SK-N-SH (cell line): ENCODE results near the gene PDE10A. TPM values are rescaled to one million over a fixed set of nuclear protein-coding genes. Genes with fewer than 3 reads are reported as not detected.

Experiments used
- CTCF ChIA-PET: fragments of 300-600, 350-600 bp; formaldehyde crosslinking; extraction: SDS; loops from one replicate; lab custom pipeline; 2021; lab: Yijun Ruan, JAX
- POLR2A ChIA-PET: fragments of 350-600 bp; sonication (Branson Sonifier 250); formaldehyde crosslinking; extraction: SDS; loops from one replicate; lab custom pipeline; 2020; ENCODE audit warnings: antibody characterized with exemption, inconsistent platforms; lab: Yijun Ruan, JAX
- DNase-seq: peaks from one replicate; pipeline ENCODE4 v3.0.0; 2012
- H2AFZ ChIP-seq: fragments of 200-600 bp; sonication (generic); 2 replicates; pipeline ENCODE4 v1.8.1; 2016; ENCODE audit warnings: antibody characterized with exemption, mild to moderate bottlenecking, low read depth
- H3F3A ChIP-seq: fragments of 200-600 bp; sonication (generic); replicated peaks from 2 replicates; pipeline ENCODE3; 2016; ENCODE audit warnings: antibody characterized with exemption, mild to moderate bottlenecking; ENCODE audit not compliant: insufficient read depth
- H3K27ac ChIP-seq, 2 experiments: fragments of 200-500 bp in 1 of 2; fragments of 200-600 bp in 1 of 2; sonication (Bioruptor generic) in 1 of 2; sonication (generic), shearing (Covaris generic) in 1 of 2; 2 replicates each; pipeline versions ENCODE4 v1.5.1 to v1.6.1; 2014 to 2016; ENCODE audit warnings: low read depth in 2 of 2, inconsistent platforms in 1 of 2, low read length in 1 of 2, mild to moderate bottlenecking in 1 of 2, mixed read lengths in 1 of 2
- H3K27me3 ChIP-seq: fragments of 200-600 bp; sonication (generic), shearing (Covaris generic); 2 replicates; pipeline ENCODE4 v1.6.1; 2016; ENCODE audit warnings: mixed run types; ENCODE audit not compliant: insufficient read depth
- H3K36me3 ChIP-seq, 2 experiments: fragments of 200-500 bp in 1 of 2; fragments of 200-600 bp in 1 of 2; sonication (Bioruptor generic) in 1 of 2; sonication (generic) in 1 of 2; replicated peaks in 1 of 2; 2 replicates each; pipeline versions ENCODE3 to v1.5.1; 2014 to 2016; ENCODE audit warnings: low read length in 1 of 2, mild to moderate bottlenecking in 1 of 2; ENCODE audit not compliant: insufficient read depth in 2 of 2, control insufficient read depth in 1 of 2
- H3K4me1 ChIP-seq, 2 experiments: fragments of 200-500 bp in 1 of 2; fragments of 200-600 bp in 1 of 2; sonication (Bioruptor generic) in 1 of 2; sonication (generic), shearing (Covaris generic) in 1 of 2; 2 replicates each; pipeline versions ENCODE4 v1.5.1 to v1.6.1; 2014 to 2016; ENCODE audit warnings: low read depth in 1 of 2, low read length in 1 of 2, mixed run types in 1 of 2; ENCODE audit not compliant: insufficient read depth in 2 of 2, control insufficient read depth in 1 of 2
- H3K4me2 ChIP-seq: fragments of 200-600 bp; sonication (generic), shearing (Covaris generic); 2 replicates; pipeline ENCODE4 v1.6.1; 2017; ENCODE audit warnings: mixed run types
- H3K4me3 ChIP-seq, 2 experiments: fragments of 200-500 bp in 1 of 2; fragments of 200-600 bp in 1 of 2; sonication (Bioruptor generic) in 1 of 2; sonication (generic), shearing (Covaris generic) in 1 of 2; 2 replicates each; pipeline versions ENCODE4 v1.5.1 to v1.8.1; 2014 to 2016; ENCODE audit warnings: low read depth in 2 of 2, inconsistent platforms in 1 of 2, low read length in 1 of 2, mild to moderate bottlenecking in 1 of 2, mixed read lengths in 1 of 2, moderate library complexity in 1 of 2
- H3K79me2 ChIP-seq: fragments of 200-600 bp; sonication (generic); 2 replicates; pipeline ENCODE4 v1.8.1; 2017; ENCODE audit warnings: mild to moderate bottlenecking; ENCODE audit not compliant: insufficient read depth
- H3K9ac ChIP-seq: fragments of 200-600 bp; sonication (generic); 2 replicates; pipeline ENCODE4 v1.6.1; 2017; ENCODE audit warnings: mixed run types
- H3K9me2 ChIP-seq: fragments of 200-600 bp; sonication (generic); 2 replicates; pipeline ENCODE4 v1.6.1; 2017; ENCODE audit warnings: mixed run types
- H3K9me3 ChIP-seq: fragments of 200-600 bp; sonication (generic); 2 replicates; pipeline ENCODE4 v1.6.1; 2017; ENCODE audit warnings: mixed run types, mild to moderate bottlenecking, moderate library complexity
- H4K20me1 ChIP-seq: fragments of 200-600 bp; sonication (generic); 2 replicates; pipeline ENCODE4 v1.6.1; 2017; ENCODE audit warnings: mild to moderate bottlenecking, mixed run types; ENCODE audit not compliant: insufficient read depth
- CHD2 ChIP-seq: fragments of 150-350 bp; IDR thresholded peaks from 2 replicates; pipeline ENCODE4 v1.6.1; 2018; ENCODE audit warnings: low read length; ENCODE audit not compliant: partially characterized antibody
- ELF1 ChIP-seq: IDR thresholded peaks from 2 replicates; pipeline ENCODE4 v1.4.0; 2012
- EP300 ChIP-seq, 2 experiments: IDR thresholded peaks; 2 replicates each; pipeline versions ENCODE4 v1.4.0 to v1.6.1; 2012; ENCODE audit warnings: borderline replicate concordance in 1 of 2, low read depth in 1 of 2, low read length in 1 of 2
- FOSL2 ChIP-seq: IDR thresholded peaks from 2 replicates; pipeline ENCODE4 v1.4.0; 2012; ENCODE audit warnings: low read depth, mild to moderate bottlenecking, moderate library complexity, borderline replicate concordance
- FOXM1 ChIP-seq: IDR thresholded peaks from 2 replicates; pipeline ENCODE4 v1.4.0; 2012; ENCODE audit warnings: low read depth, mild to moderate bottlenecking
- GABPA ChIP-seq: IDR thresholded peaks from 2 replicates; pipeline ENCODE4 v1.4.0; 2012; ENCODE audit warnings: low read depth, mild to moderate bottlenecking
- GATA2 ChIP-seq: sonication (generic); formaldehyde crosslinking; IDR thresholded peaks from 2 replicates; pipeline ENCODE4 v1.5.0; 2020; ENCODE audit warnings: mild to moderate bottlenecking, missing genetic modification reagents
- JUND ChIP-seq: IDR thresholded peaks from 2 replicates; pipeline ENCODE4 v1.4.0; 2012
- MEF2A ChIP-seq: IDR thresholded peaks from 2 replicates; pipeline ENCODE4 v1.4.0; 2012; ENCODE audit warnings: low read depth, borderline replicate concordance
- MXI1 ChIP-seq: IDR thresholded peaks from 2 replicates; pipeline ENCODE4 v1.6.1; 2012; ENCODE audit warnings: mild to moderate bottlenecking, low read depth, low read length, improper control_type of control experiment
- POLR2AphosphoS5 ChIP-seq: IDR thresholded peaks from 2 replicates; pipeline ENCODE4 v1.6.1; 2012; ENCODE audit warnings: low read depth, low read length
- RCOR1 ChIP-seq: fragments of 150-350 bp; IDR thresholded peaks from 2 replicates; pipeline ENCODE4 v1.6.1; 2017; ENCODE audit warnings: antibody characterized with exemption, low read length
- RXRA ChIP-seq: IDR thresholded peaks from 2 replicates; pipeline ENCODE4 v1.4.0; 2012; ENCODE audit warnings: low read depth, mild to moderate bottlenecking, borderline replicate concordance
- YY1 ChIP-seq: IDR thresholded peaks from 2 replicates; pipeline ENCODE4 v1.4.0; 2012; ENCODE audit warnings: low read depth, mild to moderate bottlenecking
- WGBS: methylation state at CpG from one replicate; pipeline ENCODE4 v1.1.6; 2017; ENCODE audit warnings: low lambda C conversion rate; 5-methylcytosine and 5-hydroxymethylcytosine counted together
- polyA plus RNA-seq, 3 experiments: library from polyadenylated mRNA; depleted of rRNA; stranded (reverse); fragments of >200 nt; gene quantifications; 2 replicates each; pipeline ENCODE4 v1.2.3, GENCODE V29; 2012
- TF ChIP-seq, protein P1 (sequence below): fragments of 150-350 bp; IDR thresholded peaks from 2 replicates; pipeline ENCODE4 v1.6.1; 2016; ENCODE audit warnings: mild to moderate bottlenecking, low read depth, low read length
- TF ChIP-seq, protein P2 (sequence below): IDR thresholded peaks from 2 replicates; pipeline ENCODE4 v1.6.1; 2012; ENCODE audit warnings: mild to moderate bottlenecking, low read depth, low read length, moderate library complexity
- TF ChIP-seq, protein P3 (sequence below): IDR thresholded peaks from 2 replicates; pipeline ENCODE4 v1.4.0; 2012; ENCODE audit warnings: low read depth, borderline replicate concordance

The PDE10A gene
- polyA plus RNA-seq, 1 of the 3 experiments (the other 2 are of a cell fraction) = 0.43 TPM

DNA sequence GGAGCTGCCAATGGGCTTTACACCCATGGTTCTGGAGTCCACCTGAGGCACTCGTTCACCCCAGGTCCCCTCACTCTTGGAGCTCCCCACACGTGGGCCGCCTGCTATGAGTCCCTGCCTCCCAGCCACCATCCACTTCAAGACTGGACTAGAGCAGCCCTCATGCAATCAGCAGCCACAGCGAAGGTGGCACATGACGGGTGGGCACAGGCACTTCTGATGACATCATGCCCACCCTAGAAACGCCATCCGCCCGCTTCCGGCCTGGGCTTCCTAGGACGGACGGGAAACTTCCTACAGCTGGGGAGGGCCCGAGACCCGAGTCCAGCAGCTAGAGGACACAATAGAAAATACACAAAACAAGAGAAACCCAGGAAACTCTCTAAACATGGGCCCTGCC is 85.5 kb downstream of the PDE10A start:
- H3K9ac ChIP-seq = no peak overlapping the region
- H3K27ac ChIP-seq = no peak overlapping the region
- H3K36me3 ChIP-seq = no peaks in the 10 kb centered on the region
- no peak for DNase-seq
- H4K20me1 ChIP-seq = no peaks in the 10 kb centered on the region
- CTCF ChIA-PET = no interaction called here
- TF ChIP-seq CHD2 (no peak), FOXM1 (no peak), FOSL2 (no peak), MEF2A (no peak), ELF1 (no peak), POLR2AphosphoS5 (no peak), GABPA (no peak)
- 63% methylated on average over 8 of the region's 13 CpGs for WGBS
- H3K4me3 ChIP-seq = no peak overlapping the region
- POLR2A ChIA-PET = no interaction called here
- no peaks in the 10 kb centered on the region for H3K9me3 ChIP-seq
- no peak overlapping the region for H3K4me2 ChIP-seq
- H3K4me1 ChIP-seq = peaks cover 0 to 3% of the 10 kb centered on the region in 2 experiments; a peak in 1 of 4 replicates
- no peaks in the 10 kb centered on the region for H3F3A ChIP-seq
- no peaks in the 10 kb centered on the region for H3K9me2 ChIP-seq
- H3K79me2 ChIP-seq = no peaks in the 10 kb centered on the region
- no peak overlapping the region for H2AFZ ChIP-seq
- no peaks in the 10 kb centered on the region for H3K27me3 ChIP-seq

DNA sequence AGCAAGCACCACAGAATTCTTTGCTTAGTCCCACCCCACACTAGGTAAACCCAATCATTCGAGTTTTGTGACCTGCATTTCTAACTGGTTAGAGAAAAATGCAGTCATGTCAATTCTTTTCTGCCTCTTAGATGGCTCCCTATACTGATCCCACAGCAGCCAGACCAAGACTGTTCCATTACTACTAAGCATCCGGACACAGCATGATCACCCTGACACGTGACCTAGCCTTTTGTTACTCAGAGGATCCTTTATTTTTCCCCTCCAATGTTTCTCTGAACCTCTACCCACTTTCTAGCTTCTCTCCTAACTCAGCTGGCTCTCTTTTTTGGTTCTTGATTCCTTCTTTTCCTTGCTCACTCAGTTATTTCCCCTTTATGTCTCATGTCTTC is 87.9 kb downstream of the PDE10A start:
- POLR2A ChIA-PET = no interaction called here
- H3K4me2 ChIP-seq = no peak overlapping the region
- DNase-seq = no peak
- no peaks in the 10 kb centered on the region for H3F3A ChIP-seq
- H3K79me2 ChIP-seq = no peaks in the 10 kb centered on the region
- no peak overlapping the region for H2AFZ ChIP-seq
- no peak overlapping the region for H3K4me3 ChIP-seq
- CTCF ChIA-PET = interaction anchor here (1.0 kb wide), 1 partner anchor 275 kb away, joined by 3 read pairs; no protein-coding TSS in a partner anchor
- no peaks in the 10 kb centered on the region for H4K20me1 ChIP-seq
- H3K9ac ChIP-seq = no peak overlapping the region
- H3K27me3 ChIP-seq = no peaks in the 10 kb centered on the region
- no peaks in the 10 kb centered on the region for H3K9me3 ChIP-seq
- TF ChIP-seq RCOR1 (no peak), FOXM1 (no peak), EP300 (IDR thresholded peaks at IDR 0.05; ENCODE audit: borderline replicate concordance in 1 of 2, low read depth in 1 of 2, low read length in 1 of 2) (no peak), ELF1 (no peak), MXI1 (no peak), RXRA (no peak), GATA2 (CRISPR knock-in tag) (no peak), JUND (no peak), YY1 (no peak)
- TF ChIP-seq, protein P1, sequence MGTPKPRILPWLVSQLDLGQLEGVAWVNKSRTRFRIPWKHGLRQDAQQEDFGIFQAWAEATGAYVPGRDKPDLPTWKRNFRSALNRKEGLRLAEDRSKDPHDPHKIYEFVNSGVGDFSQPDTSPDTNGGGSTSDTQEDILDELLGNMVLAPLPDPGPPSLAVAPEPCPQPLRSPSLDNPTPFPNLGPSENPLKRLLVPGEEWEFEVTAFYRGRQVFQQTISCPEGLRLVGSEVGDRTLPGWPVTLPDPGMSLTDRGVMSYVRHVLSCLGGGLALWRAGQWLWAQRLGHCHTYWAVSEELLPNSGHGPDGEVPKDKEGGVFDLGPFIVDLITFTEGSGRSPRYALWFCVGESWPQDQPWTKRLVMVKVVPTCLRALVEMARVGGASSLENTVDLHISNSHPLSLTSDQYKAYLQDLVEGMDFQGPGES = no peak
- TF ChIP-seq, protein P2, sequence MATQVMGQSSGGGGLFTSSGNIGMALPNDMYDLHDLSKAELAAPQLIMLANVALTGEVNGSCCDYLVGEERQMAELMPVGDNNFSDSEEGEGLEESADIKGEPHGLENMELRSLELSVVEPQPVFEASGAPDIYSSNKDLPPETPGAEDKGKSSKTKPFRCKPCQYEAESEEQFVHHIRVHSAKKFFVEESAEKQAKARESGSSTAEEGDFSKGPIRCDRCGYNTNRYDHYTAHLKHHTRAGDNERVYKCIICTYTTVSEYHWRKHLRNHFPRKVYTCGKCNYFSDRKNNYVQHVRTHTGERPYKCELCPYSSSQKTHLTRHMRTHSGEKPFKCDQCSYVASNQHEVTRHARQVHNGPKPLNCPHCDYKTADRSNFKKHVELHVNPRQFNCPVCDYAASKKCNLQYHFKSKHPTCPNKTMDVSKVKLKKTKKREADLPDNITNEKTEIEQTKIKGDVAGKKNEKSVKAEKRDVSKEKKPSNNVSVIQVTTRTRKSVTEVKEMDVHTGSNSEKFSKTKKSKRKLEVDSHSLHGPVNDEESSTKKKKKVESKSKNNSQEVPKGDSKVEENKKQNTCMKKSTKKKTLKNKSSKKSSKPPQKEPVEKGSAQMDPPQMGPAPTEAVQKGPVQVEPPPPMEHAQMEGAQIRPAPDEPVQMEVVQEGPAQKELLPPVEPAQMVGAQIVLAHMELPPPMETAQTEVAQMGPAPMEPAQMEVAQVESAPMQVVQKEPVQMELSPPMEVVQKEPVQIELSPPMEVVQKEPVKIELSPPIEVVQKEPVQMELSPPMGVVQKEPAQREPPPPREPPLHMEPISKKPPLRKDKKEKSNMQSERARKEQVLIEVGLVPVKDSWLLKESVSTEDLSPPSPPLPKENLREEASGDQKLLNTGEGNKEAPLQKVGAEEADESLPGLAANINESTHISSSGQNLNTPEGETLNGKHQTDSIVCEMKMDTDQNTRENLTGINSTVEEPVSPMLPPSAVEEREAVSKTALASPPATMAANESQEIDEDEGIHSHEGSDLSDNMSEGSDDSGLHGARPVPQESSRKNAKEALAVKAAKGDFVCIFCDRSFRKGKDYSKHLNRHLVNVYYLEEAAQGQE = no peak
- TF ChIP-seq, protein P3, sequence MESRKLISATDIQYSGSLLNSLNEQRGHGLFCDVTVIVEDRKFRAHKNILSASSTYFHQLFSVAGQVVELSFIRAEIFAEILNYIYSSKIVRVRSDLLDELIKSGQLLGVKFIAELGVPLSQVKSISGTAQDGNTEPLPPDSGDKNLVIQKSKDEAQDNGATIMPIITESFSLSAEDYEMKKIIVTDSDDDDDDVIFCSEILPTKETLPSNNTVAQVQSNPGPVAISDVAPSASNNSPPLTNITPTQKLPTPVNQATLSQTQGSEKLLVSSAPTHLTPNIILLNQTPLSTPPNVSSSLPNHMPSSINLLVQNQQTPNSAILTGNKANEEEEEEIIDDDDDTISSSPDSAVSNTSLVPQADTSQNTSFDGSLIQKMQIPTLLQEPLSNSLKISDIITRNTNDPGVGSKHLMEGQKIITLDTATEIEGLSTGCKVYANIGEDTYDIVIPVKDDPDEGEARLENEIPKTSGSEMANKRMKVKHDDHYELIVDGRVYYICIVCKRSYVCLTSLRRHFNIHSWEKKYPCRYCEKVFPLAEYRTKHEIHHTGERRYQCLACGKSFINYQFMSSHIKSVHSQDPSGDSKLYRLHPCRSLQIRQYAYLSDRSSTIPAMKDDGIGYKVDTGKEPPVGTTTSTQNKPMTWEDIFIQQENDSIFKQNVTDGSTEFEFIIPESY = no peak
- H3K36me3 ChIP-seq = no peaks in the 10 kb centered on the region
- H3K4me1 ChIP-seq = peaks cover 0 to 3% of the 10 kb centered on the region in 2 experiments; a peak in 1 of 4 replicates
- H3K9me2 ChIP-seq = no peaks in the 10 kb centered on the region
- 46% methylated on average over 3 of the region's 3 CpGs for WGBS
- no peak overlapping the region for H3K27ac ChIP-seq
